Testis (tissue), 2 donors: ENCODE data around the gene COL5A2.

Experiments used
- CTCF ChIP-seq, 3 experiments: fragments of 450-650 bp in 2 of 3; fragments of 200-600 bp in 1 of 3; sonication (generic) in 1 of 3; IDR thresholded peaks; one replicate each; pipeline ENCODE4 v1.5.1; 2016 to 2019; ENCODE audit warnings: antibody characterized with exemption in 3 of 3, mild to moderate bottlenecking in 2 of 3, moderate library complexity in 1 of 3
- POLR2A ChIP-seq: fragments of 450-650 bp; IDR thresholded peaks from one replicate; pipeline ENCODE4 v1.6.1; 2017; ENCODE audit warnings: antibody characterized with exemption, mild to moderate bottlenecking, moderate library complexity

- no peak for TF ChIP-seq CTCF (IDR thresholded peaks at IDR 0.05)
- no peak for TF ChIP-seq POLR2A
Observed at GRCh38 chr2:189124175-189124574, 55.4 kb downstream of the COL5A2 start.
